Measurements from ENCODE around the gene GAL3ST3. TPM values are rescaled to one million over a fixed set of nuclear protein-coding genes. Genes with fewer than 3 reads are reported as not detected.

Gene GAL3ST3
- total and polyA plus RNA-seq, 9 donors = 0.08 to 3.3 (median 0.48) TPM; not detected in 4

- Histone ChIP-seq H3K27ac (no peak overlapping the region), H3K4me1 (ENCODE audit: insufficient read depth) (peaks cover 2% of the 10 kb centered on the region), H3K27me3 (no peaks in the 10 kb centered on the region), H3K4me3 (no peak overlapping the region), H3K36me3 (no peaks in the 10 kb centered on the region), H3K9me3 (no peaks in the 10 kb centered on the region)
- DNase-seq = no peak
- WGBS, 3 donors = 94 to 97% (median 96%) methylated on average over 9 of the region's 9 CpGs
- TF ChIP-seq EP300 (IDR thresholded peaks at IDR 0.05) (no peak), POLR2A (IDR thresholded peaks at IDR 0.05) (no peak)
- TF ChIP-seq, protein P1, sequence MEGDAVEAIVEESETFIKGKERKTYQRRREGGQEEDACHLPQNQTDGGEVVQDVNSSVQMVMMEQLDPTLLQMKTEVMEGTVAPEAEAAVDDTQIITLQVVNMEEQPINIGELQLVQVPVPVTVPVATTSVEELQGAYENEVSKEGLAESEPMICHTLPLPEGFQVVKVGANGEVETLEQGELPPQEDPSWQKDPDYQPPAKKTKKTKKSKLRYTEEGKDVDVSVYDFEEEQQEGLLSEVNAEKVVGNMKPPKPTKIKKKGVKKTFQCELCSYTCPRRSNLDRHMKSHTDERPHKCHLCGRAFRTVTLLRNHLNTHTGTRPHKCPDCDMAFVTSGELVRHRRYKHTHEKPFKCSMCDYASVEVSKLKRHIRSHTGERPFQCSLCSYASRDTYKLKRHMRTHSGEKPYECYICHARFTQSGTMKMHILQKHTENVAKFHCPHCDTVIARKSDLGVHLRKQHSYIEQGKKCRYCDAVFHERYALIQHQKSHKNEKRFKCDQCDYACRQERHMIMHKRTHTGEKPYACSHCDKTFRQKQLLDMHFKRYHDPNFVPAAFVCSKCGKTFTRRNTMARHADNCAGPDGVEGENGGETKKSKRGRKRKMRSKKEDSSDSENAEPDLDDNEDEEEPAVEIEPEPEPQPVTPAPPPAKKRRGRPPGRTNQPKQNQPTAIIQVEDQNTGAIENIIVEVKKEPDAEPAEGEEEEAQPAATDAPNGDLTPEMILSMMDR (IDR thresholded peaks at IDR 0.05) = no peak
- intact Hi-C loops (cut with DNase I) = no loop called here
Observed at GRCh38 chr11:66087148-66087908, 38.4 kb upstream of the GAL3ST3 start.

DNA sequence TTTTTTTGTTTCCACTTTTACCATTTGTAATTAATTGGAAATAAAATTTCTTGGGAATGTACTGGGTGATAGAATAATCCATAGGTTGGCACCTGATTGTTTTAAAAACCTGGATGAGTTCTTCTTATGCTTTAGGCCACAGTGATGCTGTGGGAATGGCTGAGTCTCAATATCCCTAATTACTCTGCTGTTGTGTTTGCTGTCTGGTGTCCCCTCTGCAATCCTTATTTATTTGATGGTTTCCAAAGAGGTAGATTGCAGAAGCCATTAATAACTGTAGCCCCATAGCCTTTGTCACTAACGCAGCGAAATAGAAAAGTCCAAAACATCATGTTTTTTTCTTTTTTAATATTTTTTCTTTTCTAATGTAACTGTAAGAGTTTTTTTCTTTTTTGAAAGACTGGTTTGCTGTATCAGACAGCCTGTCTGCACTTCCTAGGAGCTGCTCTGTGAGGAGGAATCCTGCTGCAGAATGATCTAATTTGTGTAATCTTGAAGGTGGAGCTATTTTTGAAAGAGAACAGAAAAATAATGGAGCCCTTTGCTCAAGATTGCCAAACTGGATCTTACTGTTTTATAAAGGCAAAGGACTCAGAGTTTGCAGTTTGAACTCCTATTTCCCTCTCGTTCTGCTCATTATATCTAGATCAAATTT is 36.0 kb upstream of the GAL3ST3 start:
- no peaks in the 10 kb centered on the region for H3K9me3 ChIP-seq
- H3K27ac ChIP-seq = no peak overlapping the region
- H3K4me1 ChIP-seq (ENCODE audit: insufficient read depth) = peaks cover 4% of the 10 kb centered on the region
- H3K36me3 ChIP-seq = no peaks in the 10 kb centered on the region
- no peak overlapping the region for H3K4me3 ChIP-seq
- TF ChIP-seq, protein P1 (IDR thresholded peaks at IDR 0.05) = no peak
- no peak for TF ChIP-seq EP300 (IDR thresholded peaks at IDR 0.05)
- no peak for TF ChIP-seq POLR2A (IDR thresholded peaks at IDR 0.05)
- no peaks in the 10 kb centered on the region for H3K27me3 ChIP-seq
- intact Hi-C loops (cut with DNase I) = no loop called here
- no peak for DNase-seq
- 51 to 55% (median 52%) methylated on average over 3 of the region's 3 CpGs for WGBS, 3 donors

DNA sequence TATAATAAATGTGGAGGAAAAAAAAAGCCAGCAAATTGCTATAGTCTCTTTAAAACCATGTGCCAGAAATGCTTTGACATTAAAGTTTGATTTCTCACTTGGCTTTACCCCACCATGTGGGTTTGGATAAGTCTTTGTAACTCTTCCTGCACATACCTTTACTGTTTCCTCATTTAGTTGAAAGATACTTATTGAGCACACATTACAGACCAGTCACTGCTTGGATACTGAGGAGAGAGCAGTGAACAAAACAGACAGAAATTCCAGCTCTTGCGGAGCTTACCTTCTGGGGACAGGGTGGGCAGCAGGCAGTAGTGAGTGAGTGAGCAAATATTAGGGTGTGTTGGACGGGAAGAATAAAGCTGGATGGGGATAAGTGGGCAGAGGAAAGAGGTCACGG is 34.8 kb upstream of the GAL3ST3 start:
- no peaks in the 10 kb centered on the region for H3K36me3 ChIP-seq
- no peak overlapping the region for H3K4me3 ChIP-seq
- no peaks in the 10 kb centered on the region for H3K9me3 ChIP-seq
- no peaks in the 10 kb centered on the region for H3K27me3 ChIP-seq
- intact Hi-C loops (cut with DNase I) = no loop called here
- TF ChIP-seq, protein P1 (IDR thresholded peaks at IDR 0.05) = no peak
- TF ChIP-seq EP300 (IDR thresholded peaks at IDR 0.05) (no peak), POLR2A (IDR thresholded peaks at IDR 0.05) (no peak)
- 96% methylated on average over 3 of the region's 3 CpGs for WGBS, 3 donors
- H3K4me1 ChIP-seq (ENCODE audit: insufficient read depth) = peaks cover 4% of the 10 kb centered on the region
- DNase-seq = no peak
- no peak overlapping the region for H3K27ac ChIP-seq

DNA sequence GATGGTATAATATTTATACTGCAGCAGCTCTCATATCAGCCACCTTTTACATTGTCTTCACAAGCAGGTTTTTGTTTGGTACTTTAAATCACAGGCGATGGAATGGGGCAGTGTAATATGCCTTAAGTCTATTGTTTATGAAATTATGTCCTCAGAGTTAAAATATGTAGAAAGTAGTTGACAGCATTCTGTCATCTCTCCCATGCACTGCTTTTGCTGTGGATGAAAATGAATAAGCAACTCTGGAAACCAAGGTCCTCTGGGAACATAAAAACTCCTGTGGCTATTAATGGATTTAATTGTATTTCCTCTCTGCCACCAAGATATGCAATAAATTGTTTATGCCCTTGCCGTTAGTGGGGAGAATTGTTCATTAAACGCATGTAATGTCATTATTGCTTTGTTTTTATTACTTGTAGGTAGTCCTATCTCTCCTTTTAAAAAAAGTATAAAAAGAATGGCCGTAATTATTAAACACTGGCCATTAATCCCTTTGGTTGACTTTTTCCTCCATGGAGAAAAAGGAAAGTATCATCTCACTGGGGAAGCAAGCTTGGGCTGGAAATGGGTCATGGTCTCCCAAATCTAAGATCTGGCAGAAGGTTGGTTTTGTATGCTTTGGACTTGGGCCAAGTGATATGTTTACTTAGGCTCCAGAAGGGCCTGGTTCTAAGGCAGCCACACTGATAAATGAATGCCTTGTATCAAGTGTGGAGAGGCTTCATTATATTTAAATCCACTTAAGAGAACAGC is 34.2 kb upstream of the GAL3ST3 start:
- H3K27ac ChIP-seq = no peak overlapping the region
- H3K9me3 ChIP-seq = no peaks in the 10 kb centered on the region
- H3K27me3 ChIP-seq = no peaks in the 10 kb centered on the region
- 51 to 64% (median 58%) methylated on average over 4 of the region's 4 CpGs for WGBS, 3 donors
- no peaks in the 10 kb centered on the region for H3K36me3 ChIP-seq
- peaks cover 4% of the 10 kb centered on the region for H3K4me1 ChIP-seq (ENCODE audit: insufficient read depth)
- H3K4me3 ChIP-seq = no peak overlapping the region
- intact Hi-C loops (cut with DNase I) = no loop called here
- DNase-seq = no peak
- TF ChIP-seq POLR2A (IDR thresholded peaks at IDR 0.05) (no peak), EP300 (IDR thresholded peaks at IDR 0.05) (no peak)
- TF ChIP-seq, protein P1 (IDR thresholded peaks at IDR 0.05) = no peak

All from ovary (tissue), 9 donors.